HepG2 (cell line): Measurements from ENCODE around the gene UAP1L1. TPM values are rescaled to one million over a fixed set of nuclear protein-coding genes. Genes with fewer than 3 reads are reported as not detected.

Experiments
- ELF4 ChIP-seq: sonication (generic); formaldehyde crosslinking; IDR thresholded peaks from 2 replicates; pipeline ENCODE4 v1.5.0; 2020; ENCODE audit warnings: missing genetic modification reagents, mild to moderate bottlenecking, moderate library complexity, borderline replicate concordance
- HDAC1 ChIP-seq: sonication (generic); formaldehyde crosslinking; IDR thresholded peaks from 2 replicates; pipeline ENCODE4 v1.5.1; 2020; ENCODE audit warnings: mild to moderate bottlenecking, missing genetic modification reagents
- JUNB ChIP-seq: sonication (generic); formaldehyde crosslinking; IDR thresholded peaks from 2 replicates; pipeline ENCODE4 v1.8.0; 2022; ENCODE audit warnings: missing genetic modification reagents, mild to moderate bottlenecking, borderline replicate concordance
- PHB2 ChIP-seq: fragments of 450-650 bp; IDR thresholded peaks from 2 replicates; pipeline ENCODE4 v1.6.1; 2018; ENCODE audit not compliant: partially characterized antibody
- POLR2G ChIP-seq: fragments of 200-400 bp; formaldehyde crosslinking; IDR thresholded peaks from 2 replicates; pipeline ENCODE4 v1.6.1; 2018; ENCODE audit warnings: mild to moderate bottlenecking, low read depth, low read length, moderate library complexity
- REL ChIP-seq: sonication (generic); formaldehyde crosslinking; conservative IDR thresholded peaks from 2 replicates; pipeline ENCODE4 v1.8.0; 2022; ENCODE audit warnings: mild to moderate bottlenecking, missing genetic modification reagents, moderate library complexity
- RFXAP ChIP-seq: sonication (generic); formaldehyde crosslinking; IDR thresholded peaks from 2 replicates; pipeline ENCODE4 v1.4.0; 2020; ENCODE audit warnings: missing genetic modification reagents, borderline replicate concordance
- SCMH1 ChIP-seq: sonication (generic); formaldehyde crosslinking; IDR thresholded peaks from 2 replicates; pipeline ENCODE4 v1.9.0; 2021; ENCODE audit warnings: missing genetic modification reagents, mild to moderate bottlenecking, borderline replicate concordance
- SMAD1 ChIP-seq: sonication (generic); formaldehyde crosslinking; IDR thresholded peaks from 2 replicates; pipeline ENCODE4 v1.4.0; 2020; ENCODE audit warnings: missing genetic modification reagents, low read depth, mild to moderate bottlenecking, borderline replicate concordance
- TEAD2 ChIP-seq: sonication (generic); formaldehyde crosslinking; IDR thresholded peaks from 2 replicates; pipeline ENCODE4 v1.9.0; 2021; ENCODE audit warnings: missing genetic modification reagents
- TEAD3 ChIP-seq: optimal IDR thresholded peaks from 2 replicates; pipeline ENCODE3; 2016; ENCODE audit warnings: borderline replicate concordance
- ZBTB3 ChIP-seq: sonication (generic); formaldehyde crosslinking; IDR thresholded peaks from 2 replicates; pipeline ENCODE4 v1.4.0; 2020; ENCODE audit warnings: low read depth, mild to moderate bottlenecking, moderate library complexity, missing genetic modification reagents, borderline replicate concordance
- ZBTB7B ChIP-seq: sonication (generic); formaldehyde crosslinking; IDR thresholded peaks from 2 replicates; pipeline ENCODE4 v1.4.0; 2020; ENCODE audit warnings: missing genetic modification reagents
- ZFP1 ChIP-seq: IDR thresholded peaks from 2 replicates; pipeline ENCODE4 v1.6.1; 2016
- ZFP62 ChIP-seq: sonication (generic); formaldehyde crosslinking; IDR thresholded peaks from 2 replicates; pipeline ENCODE4 v1.4.0; 2020; ENCODE audit warnings: missing genetic modification reagents
- ZFP91 ChIP-seq: sonication (generic); formaldehyde crosslinking; IDR thresholded peaks from 2 replicates; pipeline ENCODE4 v1.9.0; 2022; ENCODE audit warnings: missing genetic modification reagents, mild to moderate bottlenecking, borderline replicate concordance
- ZNF12 ChIP-seq: sonication (generic); formaldehyde crosslinking; IDR thresholded peaks from 2 replicates; pipeline ENCODE4 v1.5.0; 2020; ENCODE audit warnings: missing genetic modification reagents
- ZNF121 ChIP-seq: sonication (generic); formaldehyde crosslinking; IDR thresholded peaks from 2 replicates; pipeline ENCODE4 v1.5.0; 2020; ENCODE audit warnings: mild to moderate bottlenecking, missing genetic modification reagents
- ZNF256 ChIP-seq: sonication (generic); formaldehyde crosslinking; conservative IDR thresholded peaks from 2 replicates; pipeline ENCODE4 v1.4.0; 2020; ENCODE audit warnings: missing genetic modification reagents
- ZNF510 ChIP-seq: sonication (generic); formaldehyde crosslinking; IDR thresholded peaks from 2 replicates; pipeline ENCODE4 v1.4.0; 2020; ENCODE audit warnings: low read depth, mild to moderate bottlenecking, missing genetic modification reagents
- ZNF724P ChIP-seq: sonication (generic); formaldehyde crosslinking; IDR thresholded peaks from 2 replicates; pipeline ENCODE4 v1.8.0; 2022; ENCODE audit warnings: missing genetic modification reagents, borderline replicate concordance
- ZNF740 ChIP-seq: sonication (generic); formaldehyde crosslinking; IDR thresholded peaks from 2 replicates; pipeline ENCODE4 v1.4.0; 2020; ENCODE audit warnings: missing genetic modification reagents
- ZNF83 ChIP-seq: sonication (generic); formaldehyde crosslinking; IDR thresholded peaks from 2 replicates; pipeline ENCODE4 v1.4.0; 2020; ENCODE audit warnings: missing genetic modification reagents, mild to moderate bottlenecking, borderline replicate concordance
- polyA plus RNA-seq, 8 experiments: library from polyadenylated mRNA; depleted of rRNA in 3 of 8; stranded (reverse) in 7 of 8; unstranded in 1 of 8; fragments of >200 nt; fragmentation: Illumina TruSeq in 4 of 8; extraction: Trizol in 4 of 8; gene quantifications; 2 replicates each; pipeline versions ENCODE4 v1.2.1 to v1.2.3, GENCODE V29; 2011 to 2016; ENCODE audit warnings: low read depth in 4 of 8, missing spikeins in 1 of 8, mixed read lengths in 1 of 8; ENCODE audit not compliant: insufficient read depth in 1 of 8
- total RNA-seq, 5 experiments: library from RNA; depleted of rRNA; stranded (reverse); fragments of >200 nt; fragmentation: Illumina TruSeq; extraction: Trizol; gene quantifications; 2 replicates each; pipeline ENCODE4 v1.2.3, GENCODE V29; 2016; ENCODE audit warnings: low read depth in 1 of 5
- TF ChIP-seq, protein P1 (sequence below), 2 experiments: sonication (generic) in 1 of 2; formaldehyde crosslinking in 1 of 2; IDR thresholded peaks; 2 replicates each; pipeline versions ENCODE4 v1.4.0 to v1.6.1; 2018 to 2020; ENCODE audit warnings: missing genetic modification reagents in 2 of 2, borderline replicate concordance in 1 of 2, low read depth in 1 of 2, mild to moderate bottlenecking in 1 of 2, missing biosample characterization in 1 of 2
- TF ChIP-seq, protein P2 (sequence below): sonication (generic); formaldehyde crosslinking; IDR thresholded peaks from 2 replicates; pipeline ENCODE4 v1.4.0; 2020; ENCODE audit warnings: mild to moderate bottlenecking, missing genetic modification reagents, borderline replicate concordance

UAP1L1 gene
- total and polyA plus RNA-seq, 2 of the 13 experiments (the other 11 are each of a cell fraction or from before 2014, with no cell fraction given), result 5.4 to 6.4 TPM

GRCh38 chr9:137028263-137029057 is 48.9 kb upstream of the UAP1L1 start (continued):
- TF ChIP-seq ZNF83 (CRISPR knock-in tag), result no peak
- no peak for TF ChIP-seq ELF4
- no peak for TF ChIP-seq ZNF121 (CRISPR knock-in tag)
- TF ChIP-seq SCMH1 (CRISPR knock-in tag), result no peak
- TF ChIP-seq JUNB, result no peak
- TF ChIP-seq ZNF740, result no peak
- no peak for TF ChIP-seq ZNF12
- TF ChIP-seq POLR2G, result no peak
- no peak for TF ChIP-seq ZNF724P (CRISPR knock-in tag)
- TF ChIP-seq PHB2, result no peak
- TF ChIP-seq ZBTB7B (CRISPR knock-in tag), result peak; percentile 52; the same call in 1 of the 2 replicates
- TF ChIP-seq REL, result no peak
- TF ChIP-seq, protein P1, sequence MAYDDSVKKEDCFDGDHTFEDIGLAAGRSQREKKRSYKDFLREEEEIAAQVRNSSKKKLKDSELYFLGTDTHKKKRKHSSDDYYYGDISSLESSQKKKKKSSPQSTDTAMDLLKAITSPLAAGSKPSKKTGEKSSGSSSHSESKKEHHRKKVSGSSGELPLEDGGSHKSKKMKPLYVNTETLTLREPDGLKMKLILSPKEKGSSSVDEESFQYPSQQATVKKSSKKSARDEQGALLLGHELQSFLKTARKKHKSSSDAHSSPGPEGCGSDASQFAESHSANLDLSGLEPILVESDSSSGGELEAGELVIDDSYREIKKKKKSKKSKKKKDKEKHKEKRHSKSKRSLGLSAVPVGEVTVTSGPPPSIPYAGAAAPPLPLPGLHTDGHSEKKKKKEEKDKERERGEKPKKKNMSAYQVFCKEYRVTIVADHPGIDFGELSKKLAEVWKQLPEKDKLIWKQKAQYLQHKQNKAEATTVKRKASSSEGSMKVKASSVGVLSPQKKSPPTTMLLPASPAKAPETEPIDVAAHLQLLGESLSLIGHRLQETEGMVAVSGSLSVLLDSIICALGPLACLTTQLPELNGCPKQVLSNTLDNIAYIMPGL (CRISPR knock-in tag; IDR thresholded peaks at IDR 0.05; ENCODE audit: borderline replicate concordance in 1 of 2, low read depth in 1 of 2), result peak in 1 of 2 experiments; percentile 24; a peak in 1 of 4 replicates
- TF ChIP-seq TEAD3, result no peak
- TF ChIP-seq ZFP91 (CRISPR knock-in tag), result peak; percentile 65
- peak; percentile 52; the same call in 1 of the 2 replicates for TF ChIP-seq HDAC1 (CRISPR knock-in tag)
- no peak for TF ChIP-seq RFXAP (CRISPR knock-in tag)
- TF ChIP-seq ZBTB3 (CRISPR knock-in tag), result no peak
- no peak for TF ChIP-seq TEAD2
- TF ChIP-seq, protein P2, sequence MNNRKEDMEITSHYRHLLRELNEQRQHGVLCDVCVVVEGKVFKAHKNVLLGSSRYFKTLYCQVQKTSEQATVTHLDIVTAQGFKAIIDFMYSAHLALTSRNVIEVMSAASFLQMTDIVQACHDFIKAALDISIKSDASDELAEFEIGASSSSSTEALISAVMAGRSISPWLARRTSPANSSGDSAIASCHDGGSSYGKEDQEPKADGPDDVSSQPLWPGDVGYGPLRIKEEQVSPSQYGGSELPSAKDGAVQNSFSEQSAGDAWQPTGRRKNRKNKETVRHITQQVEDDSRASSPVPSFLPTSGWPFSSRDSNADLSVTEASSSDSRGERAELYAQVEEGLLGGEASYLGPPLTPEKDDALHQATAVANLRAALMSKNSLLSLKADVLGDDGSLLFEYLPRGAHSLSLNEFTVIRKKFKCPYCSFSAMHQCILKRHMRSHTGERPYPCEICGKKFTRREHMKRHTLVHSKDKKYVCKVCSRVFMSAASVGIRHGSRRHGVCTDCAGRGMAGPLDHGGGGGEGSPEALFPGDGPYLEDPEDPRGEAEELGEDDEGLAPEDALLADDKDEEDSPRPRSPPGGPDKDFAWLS, result no peak
- no peak for TF ChIP-seq SMAD1 (CRISPR knock-in tag)
- TF ChIP-seq ZFP62 (CRISPR knock-in tag), result no peak
- TF ChIP-seq ZNF256 (CRISPR knock-in tag), result no peak
- TF ChIP-seq ZNF510 (CRISPR knock-in tag), result no peak
- no peak for TF ChIP-seq ZFP1 (CRISPR knock-in tag)
